Stromal cell of bone marrow (primary cell): ENCODE results near the gene MNT.

ENCODE experiments used
- DNase-seq: peaks from one replicate; pipeline ENCODE4 v3.0.0-alpha.2; 2012; ENCODE audit warnings: low read depth

MNT gene

GRCh38 chr17:2380226-2380922 lies 20.5 kb downstream of the MNT start:
- DNase-seq = no peak

DNA sequence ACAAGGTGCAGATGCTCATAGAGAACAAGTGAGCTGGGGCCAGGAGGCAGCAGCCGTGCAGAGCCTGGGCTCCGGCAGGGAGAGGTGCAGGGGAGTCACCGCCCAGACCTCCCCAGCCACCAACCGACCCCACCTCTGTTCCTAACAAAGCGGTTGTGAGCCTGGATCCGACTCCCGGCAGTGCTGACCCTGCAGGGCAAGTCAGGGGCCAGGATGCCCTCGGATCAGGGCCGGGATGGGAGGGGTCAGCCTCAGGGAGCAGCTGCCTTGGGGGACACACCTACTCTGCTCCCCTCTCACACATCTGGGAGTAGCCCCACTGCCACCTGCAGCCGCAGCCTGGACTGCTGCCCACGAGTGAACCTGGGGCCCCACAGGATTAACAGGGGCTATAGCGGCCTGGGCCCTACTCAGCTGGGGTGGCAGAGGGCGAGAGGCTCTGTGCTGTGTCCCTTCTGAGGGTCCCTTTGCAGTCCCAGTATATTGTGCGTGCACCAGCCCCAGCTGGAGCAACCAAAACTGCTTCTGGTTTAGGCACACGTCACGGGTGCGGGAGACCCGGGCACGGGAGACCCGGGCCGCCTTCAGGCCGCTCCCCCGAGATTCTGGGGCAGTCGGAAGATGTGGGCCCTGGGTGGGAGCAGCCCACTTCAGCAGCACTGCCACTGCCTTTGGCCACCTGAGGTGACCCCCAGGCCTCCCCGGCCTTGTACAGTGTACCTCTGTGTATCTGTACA lies 21.2 kb downstream of the MNT start:
- no peak for DNase-seq

DNA sequence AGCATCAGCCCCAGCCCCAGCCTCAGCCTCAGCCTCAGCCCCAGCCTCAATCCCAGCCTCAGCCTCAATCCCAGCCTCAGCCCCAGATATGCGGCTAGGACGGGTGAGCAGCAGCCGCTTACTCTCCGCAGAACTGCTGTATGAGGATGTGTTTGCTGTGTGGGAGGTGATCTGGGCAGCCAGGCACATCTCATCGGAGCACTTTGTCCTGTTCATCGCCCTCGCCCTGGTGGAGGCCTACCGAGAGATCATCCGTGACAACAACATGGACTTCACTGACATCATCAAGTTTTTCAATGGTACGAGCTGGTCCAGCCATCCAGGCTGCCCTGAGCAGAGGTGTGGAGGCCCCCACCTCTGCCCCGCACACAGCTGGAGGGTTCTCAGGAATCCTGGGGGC lies 22.0 kb downstream of the MNT start:
- no peak for DNase-seq

DNA sequence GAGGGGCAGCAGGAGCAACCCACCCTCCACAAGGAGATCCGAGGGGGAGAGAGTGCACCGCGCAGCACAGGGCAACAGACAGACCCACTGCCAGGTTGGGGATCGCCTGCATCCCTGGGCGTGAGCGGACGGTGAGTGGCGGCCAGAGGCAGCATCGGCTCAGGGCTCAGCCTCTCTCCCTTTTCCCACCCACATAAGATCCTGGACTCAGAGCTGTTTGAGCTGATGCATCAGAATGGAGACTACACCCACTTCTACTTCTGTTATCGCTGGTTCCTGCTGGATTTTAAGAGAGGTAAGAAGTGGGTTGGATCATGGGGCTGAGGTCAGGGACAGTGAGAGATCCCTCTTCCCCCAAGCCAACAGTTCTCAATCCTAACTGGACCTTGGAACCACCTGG lies 23.2 kb downstream of the MNT start:
- DNase-seq = no peak

DNA sequence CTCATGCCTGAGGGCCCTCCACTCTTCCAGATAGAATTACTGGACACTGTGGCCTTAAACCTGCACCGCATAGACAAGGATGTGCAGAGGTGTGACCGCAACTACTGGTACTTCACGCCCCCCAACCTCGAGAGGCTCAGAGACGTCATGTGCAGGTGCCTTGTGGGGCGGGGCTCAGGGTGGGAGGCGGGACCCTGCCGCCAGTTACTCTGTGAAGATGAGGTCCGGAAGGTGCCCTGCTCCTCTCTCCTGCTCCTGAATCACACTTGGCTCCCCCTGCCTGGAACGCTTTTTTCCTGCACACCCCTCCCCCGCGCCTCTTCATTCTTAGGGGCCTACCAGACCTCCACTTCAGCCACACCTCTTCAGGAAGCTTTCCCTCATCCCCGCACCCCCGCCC lies 24.8 kb downstream of the MNT start:
- no peak for DNase-seq

GRCh38 chr17:2375406-2375805 lies 25.5 kb downstream of the MNT start:
- no peak for DNase-seq

DNA sequence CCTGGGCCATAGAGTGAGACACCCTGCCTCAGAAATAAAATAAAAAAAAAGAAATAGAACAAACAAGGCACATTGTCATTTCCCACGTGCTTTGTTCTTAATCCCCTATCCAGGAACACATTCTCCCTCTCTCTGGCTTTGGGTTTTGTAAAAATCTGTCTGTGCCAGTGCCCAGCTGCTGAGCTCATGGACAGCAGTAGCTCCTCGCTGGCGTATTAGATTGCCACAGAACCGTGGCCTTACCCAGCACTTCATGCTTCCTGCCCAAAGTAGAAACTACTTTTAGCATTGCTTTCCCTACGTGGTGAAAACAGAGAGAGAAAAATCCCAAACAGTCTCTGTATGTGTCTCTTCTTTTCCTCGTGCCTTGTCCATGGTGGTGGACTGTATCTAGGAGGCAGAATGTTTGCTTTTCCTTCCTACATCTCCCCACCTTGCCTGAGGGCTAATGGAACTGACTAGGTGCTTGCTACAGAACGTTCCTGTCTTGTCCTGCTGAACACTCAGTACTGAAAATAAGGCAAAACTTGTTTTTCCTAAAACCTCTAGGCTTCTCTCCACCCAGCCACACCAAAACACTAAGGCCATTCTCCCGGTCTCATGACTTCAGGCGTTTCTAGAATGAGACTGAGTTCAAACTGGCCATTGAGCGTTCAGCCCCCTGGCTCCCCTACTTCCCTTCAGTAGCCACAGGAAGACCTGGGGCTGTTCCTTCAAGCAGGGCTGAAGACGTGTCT lies 26.1 kb downstream of the MNT start:
- DNase-seq = no peak

DNA sequence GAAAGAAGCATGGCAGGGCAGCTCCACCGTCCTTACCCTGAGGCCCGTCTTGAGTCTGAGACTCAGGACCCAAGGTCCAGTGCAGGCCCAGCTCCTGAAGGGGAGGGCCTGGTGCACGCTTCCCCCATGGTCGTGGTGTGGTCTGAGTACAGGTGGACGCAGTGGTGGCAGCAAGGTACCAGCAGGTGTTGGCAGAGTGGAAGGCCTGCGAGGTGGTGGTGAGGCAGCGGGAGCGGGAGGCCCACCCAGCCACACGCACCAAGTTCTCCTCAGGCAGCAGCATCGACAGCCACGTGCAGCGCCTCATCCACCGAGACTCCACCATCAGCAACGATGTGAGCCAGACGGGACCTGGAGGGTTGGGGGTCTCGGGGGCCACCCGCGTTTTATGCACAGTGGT lies 27.7 kb downstream of the MNT start:
- DNase-seq = no peak

DNA sequence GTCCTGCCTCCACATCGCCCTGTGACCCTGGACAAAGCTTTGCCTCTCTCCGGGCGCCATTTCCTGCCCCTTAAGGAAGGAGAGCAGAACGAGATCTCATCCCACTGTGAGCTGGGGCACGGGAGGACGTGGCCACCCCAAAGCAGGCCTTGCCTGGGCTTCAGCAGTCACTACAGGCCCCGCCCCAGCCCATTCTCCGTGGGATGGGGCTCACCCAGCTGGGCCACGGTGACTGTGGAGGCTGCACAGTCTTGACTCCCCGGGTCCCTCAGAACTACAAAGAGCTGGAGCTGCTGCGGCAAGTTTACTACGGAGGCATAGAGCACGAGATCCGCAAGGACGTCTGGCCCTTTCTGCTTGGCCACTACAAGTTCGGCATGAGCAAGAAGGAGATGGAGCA lies 28.2 kb downstream of the MNT start:
- DNase-seq = no peak

DNA sequence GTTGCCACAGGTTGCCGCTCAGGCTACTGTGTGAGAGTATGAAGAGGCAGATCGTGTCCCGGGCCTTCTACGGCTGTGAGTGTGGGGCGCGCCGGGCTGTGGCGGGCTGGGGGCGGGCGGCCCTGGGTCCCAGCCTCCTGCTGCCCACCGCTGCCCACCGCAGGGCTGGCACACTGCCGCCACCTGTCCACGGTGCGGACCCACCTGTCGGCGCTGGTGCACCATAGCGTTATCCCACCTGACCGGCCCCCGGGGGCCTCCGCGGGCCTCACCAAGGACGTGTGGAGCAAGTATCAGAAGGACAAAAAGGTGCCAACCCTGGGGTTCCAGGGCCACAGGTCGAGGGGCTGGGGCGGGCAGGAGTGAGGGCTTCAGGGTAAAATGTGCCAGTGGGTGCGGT lies 28.7 kb downstream of the MNT start:
- no peak for DNase-seq

GRCh38 chr17:2371183-2372130 lies 29.4 kb downstream of the MNT start:
- no peak for DNase-seq

GRCh38 chr17:2370211-2370589 lies 30.7 kb downstream of the MNT start:
- no peak for DNase-seq

- DNase-seq = no peak
These were observed 31.2 kb downstream of the MNT start for GRCh38 chr17:2369551-2370210.

DNA sequence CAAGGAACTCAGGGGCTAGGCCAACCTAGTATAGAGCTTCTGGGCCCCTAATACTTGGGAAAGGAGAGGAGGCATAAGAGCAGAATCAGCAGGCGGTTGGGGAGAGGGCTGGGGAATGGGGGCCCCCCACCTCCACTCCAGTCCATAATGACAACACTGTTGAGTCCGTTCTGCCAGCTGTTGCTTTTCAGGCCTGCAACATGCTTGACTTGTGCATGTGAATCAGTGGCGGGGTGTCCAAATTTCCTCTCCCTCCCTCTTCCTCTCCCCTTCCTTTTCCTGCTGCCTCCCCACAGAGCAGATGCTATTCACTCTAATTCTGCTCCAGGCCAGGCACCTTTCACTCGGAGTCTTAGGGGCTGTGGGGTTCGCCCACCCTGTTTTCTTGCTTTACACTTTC lies 31.8 kb downstream of the MNT start:
- DNase-seq = no peak

DNA sequence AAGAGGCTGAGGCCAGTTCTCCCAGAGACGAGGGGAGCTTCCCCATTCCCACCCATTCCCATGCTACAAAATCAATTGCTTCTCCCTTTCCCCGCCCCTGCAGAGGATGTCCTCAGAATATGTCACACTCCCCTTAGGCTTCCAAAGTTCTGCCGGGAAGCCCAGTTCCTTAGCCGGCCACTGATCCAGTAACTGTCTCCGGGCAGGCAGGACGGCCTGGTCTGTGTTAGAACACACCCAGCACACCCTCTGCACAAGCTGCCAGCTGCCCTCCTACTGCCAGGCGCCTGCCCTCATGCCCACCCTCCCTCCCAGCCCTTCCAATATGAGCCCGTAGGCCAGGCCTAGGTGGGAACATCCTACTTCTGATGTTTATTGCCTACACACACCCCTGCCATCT lies 32.5 kb downstream of the MNT start:
- no peak for DNase-seq

GRCh38 chr17:2366747-2367494 lies 33.9 kb downstream of the MNT start:
- DNase-seq = no peak

GRCh38 chr17:2365132-2365531 lies 35.7 kb downstream of the MNT start:
- no peak for DNase-seq

DNA sequence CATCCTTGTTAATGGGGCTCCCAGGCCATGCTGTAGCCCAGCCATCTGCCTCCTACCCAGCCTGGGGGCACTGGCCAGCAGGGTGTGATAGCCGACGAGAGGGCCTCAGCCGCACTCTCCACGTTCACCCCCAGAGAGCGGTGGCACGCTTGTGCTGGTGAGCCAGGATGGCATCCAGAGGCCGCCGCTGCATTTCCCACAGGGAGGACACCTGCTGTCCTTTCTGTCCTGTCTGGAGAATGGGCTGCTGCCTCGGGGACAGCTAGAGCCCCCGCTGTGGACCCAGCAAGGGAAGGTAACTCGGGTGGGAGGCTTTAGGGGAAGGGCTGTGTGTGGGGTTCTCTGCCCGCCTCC lies 36.1 kb downstream of the MNT start:
- no peak for DNase-seq

GRCh38 chr17:2363851-2364762 lies 36.8 kb downstream of the MNT start:
- no peak for DNase-seq

- DNase-seq = no peak
These were observed 37.5 kb downstream of the MNT start for GRCh38 chr17:2363318-2363717.
